Psoas muscle (tissue), 8 donors: ENCODE results near the gene TPCN2. TPM values are rescaled to one million over a fixed set of nuclear protein-coding genes. Genes with fewer than 3 reads are reported as not detected.

Source experiments
- ATAC-seq, 4 donors: fragments of 200-7000 bp; cut with Tn5 transposase; one replicate each; pipeline ENCODE4 v1.9.1; 2020; ENCODE audit warnings: moderate library complexity in 3 of 4, mild to moderate bottlenecking in 2 of 4
- DNase-seq, 2 donors: peaks; one replicate each; pipeline ENCODE4 v3.0.0-alpha.2; 2020
- H3K27ac ChIP-seq: fragments of 200-600 bp; one replicate; pipeline ENCODE4 v1.8.0; 2022
- H3K27me3 ChIP-seq, 3 donors: fragments of 200-600 bp in 1 of 3; one replicate each; pipeline versions ENCODE4 v1.6.1 to v1.8.0; 2013 to 2022; ENCODE audit warnings: low read length in 2 of 3, mild to moderate bottlenecking in 2 of 3, moderate library complexity in 1 of 3; ENCODE audit not compliant: insufficient read depth in 3 of 3
- H3K36me3 ChIP-seq, 2 donors: fragments of 200-600 bp in 1 of 2; one replicate each; pipeline versions ENCODE4 v1.6.1 to v1.8.0; 2013 to 2022; ENCODE audit warnings: low read depth in 1 of 2, mild to moderate bottlenecking in 1 of 2, moderate library complexity in 1 of 2; ENCODE audit not compliant: insufficient read depth in 1 of 2
- H3K4me1 ChIP-seq: fragments of 200-600 bp; one replicate; pipeline ENCODE4 v1.8.0; 2022
- H3K4me3 ChIP-seq: fragments of 200-600 bp; one replicate; pipeline ENCODE4 v1.8.0; 2022; ENCODE audit warnings: mild to moderate bottlenecking
- H3K9me3 ChIP-seq: fragments of 200-600 bp; one replicate; pipeline ENCODE4 v1.8.0; 2022
- CTCF ChIP-seq: fragments of 200-600 bp; IDR thresholded peaks from one replicate; pipeline ENCODE4 v1.8.0; 2022; ENCODE audit warnings: antibody characterized with exemption
- WGBS, 3 donors: extraction: QIAGEN DNeasy Blood & Tissue Kit; methylation state at CpG; one replicate each; pipeline versions ENCODE4 v1.1.6 to v1.1.7; 2013; 5-methylcytosine and 5-hydroxymethylcytosine counted together
- intact Hi-C, 2 donors: fragments of 100-400 bp; cut with DNase I; formaldehyde crosslinking; loops; one replicate each; pipeline versions ENCODE4 v1.11.0 to v1.14.2; 2022
- polyA plus RNA-seq, 3 donors: library from polyadenylated mRNA; stranded (reverse); fragments of 200-250 nt; gene quantifications; one replicate each; pipeline ENCODE4 v1.2.3, GENCODE V29; 2013
- total RNA-seq, 4 donors: library from RNA; stranded (reverse); fragmentation: NEBNext Ultra II Directional in 2 of 4; extraction: Animal tissue kit (Norgen Biotek cat#: 25700) in 2 of 4; gene quantifications; one replicate each; pipeline versions ENCODE4 v1.2.1 to v1.2.4, GENCODE V29; 2021 to 2023
- donor health status: healthy with polysubstance abuse.
- donor health status: DM: no; HTN: no; CAD: no; lungs with moderate emphysema.
- donor health status: Bipolar disorder and iron deficiency.
- donor health status: healthy.
- donor health status: DM: yes; HTN: yes; CAD: no.
- donor health status: DM: no; HTN: no; CAD: no.
- donor health status: DM: no; HTN: no; CAD: no.
- donor health status: DM: yes; HTN: yes; CAD: no.

Gene TPCN2
- total and polyA plus RNA-seq, 7 donors, result 2.2 to 6.0 (median 3.5) TPM

DNA sequence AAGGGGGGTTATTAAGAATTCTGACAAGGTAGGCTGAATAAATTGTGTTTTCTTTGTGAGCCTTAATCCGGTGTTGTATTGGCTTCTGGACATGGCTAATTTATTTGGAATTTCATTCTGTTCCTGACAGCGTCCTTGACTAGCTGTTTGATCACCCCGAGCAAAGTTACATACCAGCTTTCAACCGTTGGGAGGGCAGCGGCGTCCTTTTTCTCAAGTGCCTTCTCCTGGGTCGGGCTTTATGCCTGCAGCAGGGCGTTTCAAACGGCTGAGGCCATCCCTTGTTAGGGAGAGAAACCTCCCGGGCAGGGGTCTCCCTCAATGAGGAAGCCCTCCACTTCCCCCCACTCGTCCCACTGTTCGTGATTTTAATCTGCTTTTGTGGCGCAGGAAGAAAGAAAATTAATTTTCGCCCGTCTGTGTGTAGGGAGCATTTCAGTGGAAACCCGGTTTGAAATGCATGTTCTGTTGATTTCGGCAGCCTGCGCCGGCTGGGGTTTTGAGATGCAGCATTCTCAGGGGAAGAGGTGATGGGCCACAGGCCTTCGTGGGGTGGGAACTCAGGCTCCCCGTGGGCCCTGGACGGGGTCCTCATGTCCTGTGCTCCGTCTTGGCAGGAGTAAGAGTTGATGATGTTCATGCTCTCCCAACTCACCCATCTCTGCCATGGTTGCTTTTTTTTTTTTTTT is 104.1 kb downstream of the TPCN2 start:
- DNase-seq, result no peak
- Histone ChIP-seq H3K27ac (no peak overlapping the region), H3K4me3 (no peak overlapping the region), H3K4me1 (no peaks in the 10 kb centered on the region), H3K27me3 (peaks cover 0 to 14% (median 7%) of the 10 kb centered on the region in 3 donors), H3K36me3 (no peaks in the 10 kb centered on the region), H3K9me3 (no peaks in the 10 kb centered on the region)
- intact Hi-C loops, result no loop called here
- TF ChIP-seq CTCF, result no peak
- 77 to 81% (median 79%) methylated on average over 23 of the region's 23 CpGs for WGBS, 3 donors
- no peak for ATAC-seq

DNA sequence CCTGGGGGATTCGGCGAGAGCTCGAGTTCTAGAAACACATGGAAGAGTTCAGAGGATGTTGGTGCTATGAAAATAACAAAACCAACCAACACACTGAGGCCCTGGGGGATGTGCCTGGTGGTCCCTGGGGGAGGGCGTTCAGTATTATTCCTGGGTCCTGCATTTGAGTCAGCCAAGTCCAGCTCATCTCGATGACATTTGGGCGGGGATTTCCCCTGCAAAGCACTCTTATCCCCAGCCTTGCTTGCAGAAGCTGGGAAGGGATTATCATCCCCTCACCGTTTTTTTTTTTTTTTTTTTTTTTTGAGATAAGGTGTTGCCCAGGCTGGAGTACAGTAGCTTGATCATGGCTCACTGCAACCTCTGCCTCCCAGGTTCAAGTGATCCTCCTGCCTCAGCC is 104.9 kb downstream of the TPCN2 start:
- no peaks in the 10 kb centered on the region for H3K9me3 ChIP-seq
- intact Hi-C loops, result no loop called here
- no peak for TF ChIP-seq CTCF
- peaks cover 0 to 18% (median 10%) of the 10 kb centered on the region in 3 donors for H3K27me3 ChIP-seq
- ATAC-seq (no peak), DNase-seq (no peak)
- H3K27ac ChIP-seq, result no peak overlapping the region
- no peaks in the 10 kb centered on the region for H3K36me3 ChIP-seq
- no peak overlapping the region for H3K4me3 ChIP-seq
- no peaks in the 10 kb centered on the region for H3K4me1 ChIP-seq
- 66 to 70% (median 66%) methylated on average over 7 of the region's 7 CpGs for WGBS, 3 donors

- Histone ChIP-seq H3K4me1 (no peaks in the 10 kb centered on the region), H3K27me3 (peaks cover 0 to 18% (median 10%) of the 10 kb centered on the region in 3 donors), H3K27ac (no peak overlapping the region), H3K9me3 (no peaks in the 10 kb centered on the region), H3K4me3 (no peak overlapping the region), H3K36me3 (no peaks in the 10 kb centered on the region)
- WGBS, 3 donors, result 91 to 92% (median 92%) methylated on average over 21 of the region's 21 CpGs
- ATAC-seq (no peak), DNase-seq (no peak)
- TF ChIP-seq CTCF, result no peak
- intact Hi-C loops, result no loop called here
These were observed 105.6 kb downstream of the TPCN2 start for GRCh38 chr11:69154211-69154913.

DNA sequence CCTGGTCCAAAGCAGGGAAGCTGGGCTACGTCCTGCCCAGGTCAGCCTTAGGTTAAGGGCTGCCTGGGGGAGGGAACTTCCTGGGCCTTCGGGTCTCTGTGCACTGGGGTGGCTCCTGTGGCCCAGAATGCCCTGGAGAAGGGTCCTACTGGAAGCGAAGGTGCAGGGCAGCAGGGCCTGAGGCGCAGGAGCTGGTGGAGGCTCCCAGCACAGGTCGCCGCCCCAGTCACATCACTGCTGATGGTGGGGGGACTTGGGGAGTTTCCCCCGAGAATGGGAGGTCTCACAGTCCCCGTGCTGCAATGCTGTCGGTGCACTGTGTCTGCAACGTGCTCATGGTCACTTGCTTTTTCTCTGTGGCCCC is 106.2 kb downstream of the TPCN2 start:
- no peak for ATAC-seq
- Histone ChIP-seq H3K4me1 (no peaks in the 10 kb centered on the region), H3K9me3 (no peaks in the 10 kb centered on the region), H3K4me3 (no peak overlapping the region), H3K27me3 (peaks cover 0 to 18% (median 10%) of the 10 kb centered on the region in 3 donors), H3K36me3 (no peaks in the 10 kb centered on the region), H3K27ac (no peak overlapping the region)
- no peak for TF ChIP-seq CTCF
- intact Hi-C loops, result no loop called here
- WGBS, 3 donors, result 85 to 90% (median 88%) methylated on average over 9 to 10 of the region's 10 CpGs
- no peak for DNase-seq
